CD4-positive, alpha-beta T cell treated with Interleukin-17A for 4 hours (primary cell): ENCODE measurements around the gene PRR23A.
"Not testable (repeated sequence)": the region's sequence is repeated elsewhere in the genome, so short reads cannot be mapped to it uniquely, and the experiment has no call there.

ENCODE experiments used
- DNase-seq: peaks from one replicate; pipeline ENCODE4 v3.0.0-alpha.2; 2020; ENCODE audit warnings: mixed read lengths

Gene PRR23A

GRCh38 chr3:139006051-139006716 is at the start of gene PRR23A:
PRR23A (minus strand) TSS chr3:139006268; CDS start chr3:139006268, 0 bp downstream.
- no peak for DNase-seq

- DNase-seq = no peak
Measured at GRCh38 chr3:139052802-139053600, 46.9 kb upstream of the PRR23A start.

DNA sequence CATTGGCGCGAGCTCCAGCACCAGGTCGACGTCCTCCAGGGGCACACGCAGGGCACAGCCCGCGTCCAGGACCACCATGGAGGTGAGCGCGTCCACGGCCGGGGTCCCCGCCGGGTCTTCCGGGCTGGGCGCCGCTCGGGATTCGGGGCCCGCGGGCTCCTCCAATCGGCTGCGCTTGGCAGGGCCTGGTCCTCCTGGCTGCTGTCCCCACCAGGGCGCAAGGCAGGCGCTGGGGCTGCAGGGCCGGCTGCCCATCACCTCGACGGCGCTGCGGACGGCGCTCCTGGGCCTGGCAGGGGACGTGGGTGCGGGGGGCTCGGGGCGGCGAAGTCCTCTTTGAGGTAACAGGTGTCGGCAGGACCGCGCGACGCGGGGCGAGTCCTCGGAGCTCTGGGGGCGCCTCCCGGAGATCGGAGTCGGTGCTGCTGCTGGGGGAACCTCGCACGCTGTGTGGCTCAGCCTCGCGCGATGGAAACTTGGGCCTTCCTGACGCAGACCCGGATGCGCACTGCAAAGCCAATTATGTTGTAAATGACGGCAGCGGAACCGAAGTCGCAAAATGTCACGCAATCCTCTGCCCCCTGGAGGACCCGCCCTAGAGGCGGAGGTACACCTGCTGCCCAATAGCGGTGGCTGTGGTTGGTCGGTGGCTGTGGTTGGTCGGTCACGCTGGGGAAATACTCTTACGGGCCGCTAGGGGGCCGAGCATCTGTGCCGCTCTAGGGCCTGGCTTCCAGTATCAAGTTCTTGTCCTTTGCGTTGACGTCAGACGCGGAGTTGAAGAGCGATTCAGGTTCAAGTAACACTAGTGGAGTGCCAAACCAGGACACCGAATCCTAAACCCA is 38.5 kb upstream of the PRR23A start, which contains the start of gene PRR23C:
TSS of gene PRR23C (minus strand) at position 527 of the 845 bp plus-strand sequence. CDS start at position 255, 272 bp downstream.
- no peak for DNase-seq

DNA sequence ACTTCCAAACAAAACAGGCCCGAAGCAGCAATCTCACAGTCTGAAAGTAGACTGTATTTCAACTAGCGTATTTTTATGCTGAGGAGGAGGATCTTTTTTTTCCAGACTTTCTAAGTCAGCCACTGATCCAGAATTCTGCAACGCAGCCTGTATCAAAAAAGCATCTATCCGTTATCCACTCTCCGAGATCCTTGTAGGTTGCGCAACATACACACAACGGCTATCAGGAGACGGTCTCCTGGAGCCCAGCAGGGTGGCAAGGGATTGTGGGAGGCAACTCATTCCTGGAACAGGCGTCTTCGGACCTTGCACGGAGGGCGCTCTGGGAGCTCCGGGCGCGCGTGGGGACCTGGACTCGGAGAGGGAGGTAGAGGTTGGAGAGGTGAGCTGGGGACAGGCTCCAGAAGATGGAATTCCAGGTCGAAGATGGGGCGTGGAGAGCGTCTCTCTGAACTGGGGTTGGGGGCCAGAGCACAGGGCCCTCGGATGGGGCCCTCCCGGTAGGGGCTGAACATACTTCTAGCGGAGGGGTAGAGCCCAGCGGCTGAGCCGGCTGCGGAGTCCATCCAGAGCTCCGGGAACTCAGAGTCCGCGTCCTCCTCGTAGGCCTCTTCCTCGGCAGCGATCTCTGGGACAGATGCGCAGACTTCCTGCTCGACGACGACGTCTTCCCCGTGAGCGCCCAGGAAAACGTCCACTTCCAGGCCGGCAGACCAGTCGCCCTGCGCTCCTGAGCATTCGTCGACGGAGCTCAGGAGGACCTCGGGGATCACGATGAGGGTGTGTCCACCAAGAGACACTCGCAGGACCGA is 37.7 kb upstream of the PRR23A start:
- DNase-seq = no peak

DNA sequence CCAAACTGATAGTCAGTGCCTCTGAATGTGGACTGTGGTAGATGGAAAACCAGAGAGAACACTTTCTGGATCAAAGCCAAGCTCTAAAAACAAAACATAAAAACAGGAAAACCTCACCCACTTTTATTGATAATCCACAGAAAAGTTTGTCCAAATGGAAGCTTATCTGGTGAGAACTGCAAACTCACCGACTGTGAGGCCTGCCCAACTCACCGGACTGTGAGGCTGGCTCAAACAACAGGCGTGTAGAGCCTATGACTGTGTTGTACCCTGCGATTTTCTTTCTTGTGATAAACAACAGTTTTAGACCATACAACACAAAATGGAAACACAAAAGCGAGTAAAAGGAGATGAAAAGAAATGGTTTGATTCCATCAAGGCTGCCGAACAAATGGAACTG is 31.4 kb upstream of the PRR23A start:
- no peak for DNase-seq

DNA sequence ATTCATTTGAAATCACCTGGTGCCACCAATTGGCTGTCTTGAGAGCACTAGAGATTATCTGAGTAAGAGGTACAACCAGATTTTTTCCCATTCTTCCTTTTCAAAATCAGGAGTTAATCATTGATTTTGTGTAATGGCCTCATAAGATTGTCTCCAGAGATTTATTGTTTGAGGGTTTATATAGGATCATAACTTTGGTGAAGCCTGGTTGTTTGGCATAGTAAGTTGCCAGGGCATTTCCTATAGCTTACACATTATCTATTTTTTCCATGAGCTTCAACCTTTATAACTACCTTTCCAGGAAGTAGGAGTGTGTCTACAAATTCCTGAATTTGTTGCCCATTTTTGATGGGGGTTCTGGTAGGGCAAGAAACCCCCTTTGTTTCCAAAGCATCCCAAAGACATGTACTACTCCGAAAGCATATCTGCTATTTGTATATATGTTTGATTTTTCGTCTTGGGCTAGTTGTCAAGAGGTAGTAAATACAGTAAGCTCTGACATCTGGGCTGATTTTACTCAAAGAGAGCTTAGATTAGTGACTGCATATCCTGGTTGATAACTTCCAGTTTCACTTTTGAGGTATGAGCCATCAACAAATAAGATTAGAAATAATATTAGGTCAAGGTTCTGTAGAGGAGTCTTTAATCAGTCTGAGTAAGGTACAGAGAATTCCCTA is 26.4 kb upstream of the PRR23A start:
- DNase-seq = no peak

GRCh38 chr3:139030576-139030975 is 24.5 kb upstream of the PRR23A start:
- not testable (repeated sequence) for DNase-seq

GRCh38 chr3:139024968-139025367 is 18.9 kb upstream of the PRR23A start:
- DNase-seq = no peak

- no peak for DNase-seq
Measured at GRCh38 chr3:139020868-139021234, 14.8 kb upstream of the PRR23A start, which contains the start of gene PRR23B. PRR23B (minus strand) TSS chr3:139020926; CDS start chr3:139020661, 265 bp downstream.

GRCh38 chr3:139020036-139020867 is 14.2 kb upstream of the PRR23A start:
- no peak for DNase-seq

- DNase-seq = no peak
Measured at GRCh38 chr3:139016430-139017048, 10.5 kb upstream of the PRR23A start.

DNA sequence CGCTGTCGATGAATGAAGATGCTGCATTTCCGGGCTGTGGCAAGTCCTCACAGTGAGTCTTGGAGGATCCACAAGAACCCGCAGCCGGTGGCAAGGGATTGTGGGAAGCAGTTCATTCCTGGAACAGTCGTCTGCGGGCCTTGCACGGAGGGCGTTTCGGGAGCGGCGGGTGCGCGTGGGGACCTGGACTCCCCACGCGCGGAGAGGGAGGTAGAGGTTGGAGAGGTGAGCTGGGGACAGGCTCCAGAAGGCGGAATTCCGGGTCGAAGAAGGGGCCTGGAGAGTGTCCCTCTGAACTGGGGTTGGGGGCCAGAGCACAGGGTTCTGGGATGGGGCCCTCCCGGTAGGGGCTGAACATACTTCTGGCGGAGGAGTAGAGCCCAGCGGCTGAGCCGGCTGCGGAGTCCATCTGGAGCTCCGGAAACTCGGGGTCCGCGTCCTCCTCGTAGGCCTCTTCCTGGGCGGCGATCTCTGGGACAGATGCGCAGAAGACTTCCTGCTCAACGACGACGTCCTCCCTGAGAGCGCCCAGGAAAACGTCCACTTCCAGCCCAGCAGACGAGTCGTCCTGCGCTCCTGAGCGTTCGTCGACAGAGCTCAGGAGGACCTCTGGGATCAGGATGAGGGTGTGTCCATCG is 593 bp downstream of the PRR23A start:
- no peak for DNase-seq

DNA sequence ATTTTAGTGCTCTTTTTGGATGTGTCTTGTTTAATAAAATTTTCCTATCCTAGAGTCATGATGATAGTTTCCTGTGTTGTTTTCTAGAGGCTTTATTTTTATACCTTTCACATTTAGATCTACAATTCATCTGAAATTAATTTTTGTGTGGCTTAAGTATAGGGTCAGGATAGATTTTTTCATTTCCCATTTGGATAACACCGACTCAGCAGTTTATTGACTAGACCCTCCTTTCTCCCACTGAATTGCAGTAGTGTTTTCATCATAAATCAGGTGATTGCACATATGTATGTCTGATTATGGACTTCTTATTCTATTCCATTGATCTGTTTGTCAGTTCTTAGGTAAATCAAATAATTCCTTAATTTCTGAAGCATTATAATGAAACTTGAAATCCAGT is 10.4 kb downstream of the PRR23A start:
- DNase-seq = no peak

- DNase-seq = no peak
Measured at GRCh38 chr3:138987181-138987580, 18.9 kb downstream of the PRR23A start.

- no peak for DNase-seq
Measured at GRCh38 chr3:138985932-138986331, 20.1 kb downstream of the PRR23A start.

GRCh38 chr3:138984816-138985215 is 21.3 kb downstream of the PRR23A start:
- no peak for DNase-seq

- DNase-seq = no peak
Measured at GRCh38 chr3:138976047-138976446, 30.0 kb downstream of the PRR23A start.

GRCh38 chr3:138975351-138975750 is 30.7 kb downstream of the PRR23A start:
- no peak for DNase-seq

GRCh38 chr3:138974462-138974861 is 31.6 kb downstream of the PRR23A start:
- no peak for DNase-seq

DNA sequence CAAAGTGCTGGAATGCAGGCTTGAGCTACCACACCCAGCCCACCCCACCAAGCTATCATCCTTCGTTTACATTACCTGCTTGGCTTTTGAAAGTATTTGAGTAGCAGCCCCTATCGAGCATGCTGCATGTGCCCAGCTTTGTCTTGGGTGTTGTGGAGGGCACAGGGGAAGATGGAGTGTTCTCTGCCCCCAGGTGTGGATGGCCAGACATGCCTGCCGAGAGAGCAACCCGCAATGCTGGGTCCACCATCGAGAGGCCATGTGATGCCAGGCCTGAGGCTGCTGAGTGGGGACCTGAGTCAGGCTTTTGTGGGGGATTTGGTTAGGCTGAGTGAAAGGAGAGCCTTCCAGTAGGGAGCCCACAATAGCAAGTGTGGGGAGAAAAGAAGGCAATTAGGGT is 33.1 kb downstream of the PRR23A start:
- no peak for DNase-seq
